ENCODE data around the gene RBM20.
A peak's percentile ranks its signal among the peaks of the same experiment; 100 is the strongest.

The RBM20 gene

GRCh38 chr10:110784198-110784597 is 140.1 kb downstream of the RBM20 start:
- DNase-seq = no peak

GRCh38 chr10:110786172-110786571 is 142.0 kb downstream of the RBM20 start:
- DNase-seq = no peak

- DNase-seq = peak in 1 of 56 donors; percentile 14
These were observed 144.7 kb downstream of the RBM20 start for GRCh38 chr10:110788620-110789385.

- no peak for DNase-seq
These were observed 145.7 kb downstream of the RBM20 start for GRCh38 chr10:110789604-110790433.

GRCh38 chr10:110790913-110791506 is 146.9 kb downstream of the RBM20 start:
- DNase-seq = no peak

- DNase-seq = no peak
These were observed 147.5 kb downstream of the RBM20 start for GRCh38 chr10:110791541-110792073.

- DNase-seq = no peak
These were observed 148.5 kb downstream of the RBM20 start for GRCh38 chr10:110792476-110793125.

- DNase-seq = peak in 1 of 56 donors; percentile 17
These were observed 149.1 kb downstream of the RBM20 start for GRCh38 chr10:110793128-110793812.

GRCh38 chr10:110793886-110794285 is 149.8 kb downstream of the RBM20 start:
- no peak for DNase-seq

- DNase-seq = peak in 49 of 56 donors; percentile 26 to 89 (median 56)
These were observed 150.7 kb downstream of the RBM20 start for GRCh38 chr10:110794808-110795207.

- no peak for DNase-seq
These were observed 153.3 kb downstream of the RBM20 start for GRCh38 chr10:110797416-110797815.

GRCh38 chr10:110798340-110798739 is 154.2 kb downstream of the RBM20 start:
- DNase-seq = no peak

GRCh38 chr10:110802090-110802489 is 158.0 kb downstream of the RBM20 start:
- peak in 1 of 56 donors; percentile 12 for DNase-seq

- peak in 33 of 56 donors; percentile 7 to 69 (median 31) for DNase-seq
These were observed 158.6 kb downstream of the RBM20 start for GRCh38 chr10:110802551-110803238.

GRCh38 chr10:110803239-110803749 is 159.2 kb downstream of the RBM20 start:
- no peak for DNase-seq

- peak in 34 of 56 donors; percentile 7 to 66 (median 32) for DNase-seq
These were observed 159.7 kb downstream of the RBM20 start for GRCh38 chr10:110803830-110804338.

- no peak for DNase-seq
These were observed 160.2 kb downstream of the RBM20 start for GRCh38 chr10:110804376-110804775.

GRCh38 chr10:110805292-110805691 is 161.2 kb downstream of the RBM20 start:
- DNase-seq = no peak

GRCh38 chr10:110806335-110806734 is 162.2 kb downstream of the RBM20 start:
- no peak for DNase-seq
